Measurements from ENCODE around the gene C9orf40. TPM values are rescaled to one million over a fixed set of nuclear protein-coding genes. Genes with fewer than 3 reads are reported as not detected.
A peak's percentile ranks its signal among the peaks of the same experiment; 100 is the strongest.

C9orf40 gene
- total and polyA plus RNA-seq, 2 donors from 2014 or later = 2.3 to 5.2 TPM

DNA sequence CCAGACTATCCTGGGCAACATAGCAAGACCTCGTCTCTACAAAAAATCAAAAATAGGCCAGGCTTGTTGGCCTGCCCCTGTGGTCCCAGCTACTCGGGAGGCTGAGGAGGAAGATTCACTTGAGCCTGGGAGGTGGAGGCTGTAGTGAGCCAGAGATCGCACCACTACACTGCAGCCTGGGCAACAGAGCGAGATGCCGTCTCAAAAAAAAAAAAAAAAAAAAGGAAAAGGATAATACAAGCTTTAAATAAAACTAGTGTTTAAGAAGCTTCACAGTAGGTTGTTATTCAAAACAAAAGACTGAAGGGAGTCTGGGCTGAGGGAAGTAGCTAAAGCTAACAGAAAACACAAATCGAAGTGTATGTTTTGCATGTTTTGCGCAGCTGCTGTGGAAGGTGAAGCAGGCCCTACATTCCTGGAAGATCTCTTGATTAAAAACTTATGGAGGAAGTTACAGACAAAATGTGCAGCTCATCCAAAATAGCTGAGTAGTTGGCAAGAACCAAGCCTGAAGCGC, 581 bp upstream of the C9orf40 start:
- no peaks in the 10 kb centered on the region for H3K9me3 ChIP-seq (ENCODE audit: control insufficient read depth in 2 of 3, insufficient read depth in 1 of 3, low read length in 3 of 3)
- FAIRE-seq (no peak), DNase-seq (no peak)
- peak overlapping the region; percentile 91 to 95 for H3K27ac ChIP-seq (ENCODE audit: low read depth in 2 of 2, low read length in 2 of 2)
- no peak for TF ChIP-seq CTCF (IDR thresholded peaks at IDR 0.05; ENCODE audit: borderline replicate concordance, extremely low read depth, insufficient read depth)
- H3K9ac ChIP-seq (ENCODE audit: low read length in 3 of 3) = peak overlapping the region in 2 of 3 donors; percentile 85 to 88
- H3K4me3 ChIP-seq (ENCODE audit: low read length in 3 of 3) = peak overlapping the region; percentile 63 to 75 (median 66)
- intact Hi-C loops (cut with DNase I) = no loop called here
- no peaks in the 10 kb centered on the region for H3K4me1 ChIP-seq (ENCODE audit: control insufficient read depth in 2 of 3, insufficient read depth in 2 of 3, low read depth in 1 of 3, low read length in 3 of 3)
- no peaks in the 10 kb centered on the region for H3K27me3 ChIP-seq (ENCODE audit: control insufficient read depth, insufficient read depth, low read length)
- no peaks in the 10 kb centered on the region for H3K36me3 ChIP-seq (ENCODE audit: control insufficient read depth in 2 of 3, insufficient read depth in 3 of 3, low read length in 3 of 3)

- no peak for FAIRE-seq
- DNase-seq = peak; percentile 58 to 79 (median 70)
- H3K27me3 ChIP-seq (ENCODE audit: control insufficient read depth, insufficient read depth, low read length) = no peaks in the 10 kb centered on the region
Measured at GRCh38 chr9:74951725-74952151, 974 bp downstream of the C9orf40 start.

DNA sequence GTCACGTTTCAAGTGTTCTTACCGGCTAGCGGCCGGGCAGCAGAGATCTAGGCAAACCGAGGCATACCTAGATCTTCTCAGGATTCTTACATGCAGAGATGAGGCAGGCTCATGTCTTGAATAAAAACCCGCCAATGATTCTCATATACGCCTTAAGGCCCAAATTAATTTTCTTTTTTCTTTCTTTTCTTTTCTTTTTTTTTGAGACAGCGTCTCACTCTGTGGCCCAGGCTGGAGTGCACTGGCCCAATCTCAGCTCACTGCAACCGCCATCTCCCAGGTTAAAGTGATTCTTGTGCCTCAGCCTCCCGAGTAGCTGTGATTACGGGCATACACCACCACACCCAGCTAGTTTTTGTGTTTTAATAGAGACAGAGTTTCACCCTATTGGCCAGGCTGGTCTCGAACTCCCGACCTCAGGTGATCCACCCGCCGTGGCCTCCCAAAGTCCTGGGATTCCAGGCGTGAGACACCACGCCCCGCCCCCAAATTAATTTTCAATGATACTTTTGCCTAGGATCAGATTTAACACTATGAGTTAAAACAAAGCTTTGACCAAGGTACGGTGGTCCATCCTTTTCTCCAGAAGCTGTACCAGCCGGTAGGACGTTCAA, 1.5 kb downstream of the C9orf40 start:
- Histone ChIP-seq H3K36me3 (ENCODE audit: control insufficient read depth in 2 of 3, insufficient read depth in 3 of 3, low read length in 3 of 3) (no peaks in the 10 kb centered on the region), H3K27ac (ENCODE audit: low read depth in 2 of 2, low read length in 2 of 2) (peak overlapping the region; percentile 48 to 62), H3K9ac (ENCODE audit: low read length in 3 of 3) (peak overlapping the region; percentile 57 to 74 (median 68)), H3K27me3 (ENCODE audit: control insufficient read depth, insufficient read depth, low read length) (no peaks in the 10 kb centered on the region), H3K4me3 (ENCODE audit: low read length in 3 of 3) (peak overlapping the region; percentile 70 to 89 (median 75)), H3K9me3 (ENCODE audit: control insufficient read depth in 2 of 3, insufficient read depth in 1 of 3, low read length in 3 of 3) (no peaks in the 10 kb centered on the region), H3K4me1 (ENCODE audit: control insufficient read depth in 2 of 3, insufficient read depth in 2 of 3, low read depth in 1 of 3, low read length in 3 of 3) (no peaks in the 10 kb centered on the region)
- intact Hi-C loops (cut with DNase I) = no loop called here
- TF ChIP-seq CTCF (IDR thresholded peaks at IDR 0.05; ENCODE audit: borderline replicate concordance, extremely low read depth, insufficient read depth) = no peak
- peak in 1 of 5 donors; percentile 53 for DNase-seq
- FAIRE-seq = no peak

More at GRCh38 chr9:74951725-74952151, 974 bp downstream of the C9orf40 start:
- Histone ChIP-seq H3K36me3 (ENCODE audit: control insufficient read depth in 2 of 3, insufficient read depth in 3 of 3, low read length in 3 of 3) (no peaks in the 10 kb centered on the region), H3K4me1 (ENCODE audit: control insufficient read depth in 2 of 3, insufficient read depth in 2 of 3, low read depth in 1 of 3, low read length in 3 of 3) (no peaks in the 10 kb centered on the region), H3K4me3 (ENCODE audit: low read length in 3 of 3) (peak overlapping the region; percentile 70 to 89 (median 75)), H3K9me3 (ENCODE audit: control insufficient read depth in 2 of 3, insufficient read depth in 1 of 3, low read length in 3 of 3) (no peaks in the 10 kb centered on the region), H3K27ac (ENCODE audit: low read depth in 2 of 2, low read length in 2 of 2) (peak overlapping the region; percentile 48 to 62), H3K9ac (ENCODE audit: low read length in 3 of 3) (peak overlapping the region; percentile 57 to 74 (median 68))
- intact Hi-C loops (cut with DNase I) = no loop called here
- no peak for TF ChIP-seq CTCF (IDR thresholded peaks at IDR 0.05; ENCODE audit: borderline replicate concordance, extremely low read depth, insufficient read depth)

Data from kidney (tissue), 14 donors.